PFSK-1 (cell line): ENCODE data around the gene CACNG4.

Experiments
- POLR2AphosphoS5 ChIP-seq: IDR thresholded peaks from 2 replicates; pipeline ENCODE4 v1.6.1; 2012; ENCODE audit warnings: low read depth, mild to moderate bottlenecking, control low read depth, low read length, moderate library complexity
- REST ChIP-seq, 2 experiments: IDR thresholded peaks; 2 replicates each; pipeline versions ENCODE4 v1.6.1 to v1.8.0; 2011 to 2012; ENCODE audit warnings: low read depth in 2 of 2, low read length in 2 of 2, control low read depth in 1 of 2, inconsistent platforms in 1 of 2, mild to moderate bottlenecking in 1 of 2, moderate library complexity in 1 of 2; ENCODE audit not compliant: insufficient read depth in 1 of 2
- TAF1 ChIP-seq: IDR thresholded peaks from 2 replicates; pipeline ENCODE4 v1.6.1; 2012; ENCODE audit warnings: low read length, control low read depth, borderline replicate concordance; ENCODE audit not compliant: insufficient read depth

- no peak for TF ChIP-seq REST (IDR thresholded peaks at IDR 0.05; ENCODE audit: insufficient read depth in 1 of 2, low read depth in 2 of 2, low read length in 2 of 2)
- no peak for TF ChIP-seq POLR2AphosphoS5
- TF ChIP-seq TAF1 = no peak
Observed at GRCh38 chr17:66932311-66932710, 32.2 kb upstream of the CACNG4 start.
